Stomach (tissue), 4 donors: ENCODE measurements around the gene KIDINS220.

ENCODE experiments used
- CTCF ChIP-seq, 7 experiments: fragments of 450-650 bp in 4 of 7; fragments of 200-600 bp in 3 of 7; sonication (generic) in 3 of 7; IDR thresholded peaks; one replicate each; pipeline ENCODE4 v1.5.1; 2016 to 2019; ENCODE audit warnings: antibody characterized with exemption in 7 of 7, control low read depth in 2 of 7, mild to moderate bottlenecking in 1 of 7
- EP300 ChIP-seq: sonication (generic); formaldehyde crosslinking; IDR thresholded peaks from one replicate; pipeline ENCODE4 v1.6.1; 2017; ENCODE audit warnings: antibody characterized with exemption
- POLR2A ChIP-seq, 4 donors: fragments of 450-650 bp; IDR thresholded peaks; one replicate each; pipeline ENCODE4 v1.6.1; 2016; ENCODE audit warnings: antibody characterized with exemption in 4 of 4, control low read depth in 2 of 4, mild to moderate bottlenecking in 1 of 4, moderate library complexity in 1 of 4
- POLR2AphosphoS5 ChIP-seq, 3 donors: sonication (generic); formaldehyde crosslinking; IDR thresholded peaks; one replicate each; pipeline ENCODE4 v1.6.1; 2016; ENCODE audit warnings: antibody characterized with exemption in 3 of 3

GRCh38 chr2:8699839-8700238, 137.6 kb downstream of the KIDINS220 start:
- TF ChIP-seq CTCF (IDR thresholded peaks at IDR 0.05) (no peak), POLR2AphosphoS5 (IDR thresholded peaks at IDR 0.05) (no peak), POLR2A (IDR thresholded peaks at IDR 0.05) (no peak), EP300 (no peak)
